SJCRH30 (cell line): ENCODE data around the gene NXNL1. TPM values are rescaled to one million over a fixed set of nuclear protein-coding genes. Genes with fewer than 3 reads are reported as not detected.
A peak's percentile ranks its signal among the peaks of the same experiment; 100 is the strongest.

Experiments used
- DNase-seq, 2 experiments: peaks; one replicate each; pipeline ENCODE4 v3.0.0-alpha.2; 2015 to 2020
- H3K27ac ChIP-seq: fragments of 250-450 bp; sonication (Bioruptor Pico); 2 replicates; pipeline ENCODE4 v1.5.1; 2020; ENCODE audit warnings: mild to moderate bottlenecking, moderate library complexity
- H3K27me3 ChIP-seq: fragments of 250-450 bp; sonication (Bioruptor Pico); 2 replicates; pipeline ENCODE4 v1.5.1; 2020; ENCODE audit warnings: mild to moderate bottlenecking, moderate library complexity
- H3K36me3 ChIP-seq: fragments of 250-450 bp; sonication (Bioruptor Pico); 2 replicates; pipeline ENCODE4 v1.5.1; 2020; ENCODE audit warnings: mild to moderate bottlenecking, moderate library complexity
- H3K4me1 ChIP-seq: fragments of 250-450 bp; sonication (Bioruptor Pico); 2 replicates; pipeline ENCODE4 v1.5.1; 2020; ENCODE audit warnings: mild to moderate bottlenecking, moderate library complexity
- H3K4me3 ChIP-seq: fragments of 250-450 bp; sonication (Bioruptor Pico); 2 replicates; pipeline ENCODE4 v1.5.1; 2020; ENCODE audit warnings: mild to moderate bottlenecking, moderate library complexity
- H3K9me3 ChIP-seq: fragments of 250-450 bp; sonication (Bioruptor Pico); replicated peaks from 2 replicates; pipeline ENCODE4 v1.5.1; 2020; ENCODE audit warnings: mild to moderate bottlenecking, moderate library complexity
- total RNA-seq: library from RNA; depleted of rRNA; stranded (reverse); fragments of >200 nt; shearing (Covaris generic); gene quantifications from 2 replicates; pipeline ENCODE4 v1.2.3, GENCODE V29; 2014

The NXNL1 gene
- total RNA-seq, 1 experiment from 2014 or later, result not detected

GRCh38 chr19:17473041-17473440 is 12.3 kb upstream of the NXNL1 start:
- DNase-seq, result peak in 1 of 2 experiments; percentile 51
- Histone ChIP-seq H3K4me1 (peaks cover 12% of the 10 kb centered on the region), H3K4me3 (no peak overlapping the region), H3K36me3 (no peaks in the 10 kb centered on the region), H3K27me3 (no peaks in the 10 kb centered on the region), H3K27ac (no peak overlapping the region), H3K9me3 (no peaks in the 10 kb centered on the region)

- H3K4me3 ChIP-seq, result peak overlapping the region; percentile 99
- no peak for DNase-seq
- peaks cover 5% of the 10 kb centered on the region; the same call in 1 of the 2 replicates for H3K27me3 ChIP-seq
- H3K27ac ChIP-seq, result no peak overlapping the region
- H3K4me1 ChIP-seq, result peaks cover 14% of the 10 kb centered on the region
- no peaks in the 10 kb centered on the region for H3K9me3 ChIP-seq
- no peaks in the 10 kb centered on the region for H3K36me3 ChIP-seq
Measured at GRCh38 chr19:17471410-17472125, 10.8 kb upstream of the NXNL1 start.

GRCh38 chr19:17470068-17470841 is 9.5 kb upstream of the NXNL1 start, which contains the start of gene SLC27A1:
TSS of gene SLC27A1 (plus strand) at chr19:17470524. CDS start at chr19:17470541, 17 bp downstream.
- Histone ChIP-seq H3K36me3 (no peaks in the 10 kb centered on the region), H3K9me3 (no peaks in the 10 kb centered on the region), H3K27ac (peak within 1 kb of the TSS; percentile 32; the same call in 1 of the 2 replicates), H3K27me3 (peaks cover 5% of the 10 kb centered on the region; the same call in 1 of the 2 replicates), H3K4me3 (peak within 1 kb of the TSS; percentile 99), H3K4me1 (peaks cover 11% of the 10 kb centered on the region)
- peak; percentile 100 for DNase-seq

GRCh38 chr19:17469481-17470067 is 8.8 kb upstream of the NXNL1 start:
- H3K27ac ChIP-seq, result peak overlapping the region; percentile 32; the same call in 1 of the 2 replicates
- peak overlapping the region; percentile 99 for H3K4me3 ChIP-seq
- peaks cover 5% of the 10 kb centered on the region; the same call in 1 of the 2 replicates for H3K27me3 ChIP-seq
- H3K9me3 ChIP-seq, result no peaks in the 10 kb centered on the region
- H3K36me3 ChIP-seq, result no peaks in the 10 kb centered on the region
- DNase-seq, result peak; percentile 99
- H3K4me1 ChIP-seq, result peaks cover 8% of the 10 kb centered on the region

- no peaks in the 10 kb centered on the region for H3K36me3 ChIP-seq
- DNase-seq, result no peak
- H3K27me3 ChIP-seq, result peaks cover 5% of the 10 kb centered on the region; the same call in 1 of the 2 replicates
- no peaks in the 10 kb centered on the region for H3K9me3 ChIP-seq
- H3K27ac ChIP-seq, result peak overlapping the region; percentile 32; the same call in 1 of the 2 replicates
- peaks cover 8% of the 10 kb centered on the region for H3K4me1 ChIP-seq
- H3K4me3 ChIP-seq, result peak overlapping the region; percentile 99
Measured at GRCh38 chr19:17469092-17469480, 8.4 kb upstream of the NXNL1 start.

- Histone ChIP-seq H3K36me3 (no peaks in the 10 kb centered on the region), H3K27me3 (peaks cover 5% of the 10 kb centered on the region; the same call in 1 of the 2 replicates), H3K9me3 (no peaks in the 10 kb centered on the region), H3K4me3 (peak overlapping the region; percentile 99), H3K4me1 (peaks cover 8% of the 10 kb centered on the region), H3K27ac (no peak overlapping the region)
- DNase-seq, result no peak
Measured at GRCh38 chr19:17468302-17469091, 7.8 kb upstream of the NXNL1 start.

- Histone ChIP-seq H3K4me1 (peaks cover 8% of the 10 kb centered on the region), H3K36me3 (no peaks in the 10 kb centered on the region), H3K4me3 (no peak overlapping the region), H3K27me3 (peaks cover 6% of the 10 kb centered on the region; the same call in 1 of the 2 replicates), H3K9me3 (no peaks in the 10 kb centered on the region), H3K27ac (no peak overlapping the region)
- no peak for DNase-seq
Measured at GRCh38 chr19:17467471-17468301, 7.0 kb upstream of the NXNL1 start.

- Histone ChIP-seq H3K27me3 (peaks cover 8% of the 10 kb centered on the region; the same call in 1 of the 2 replicates), H3K36me3 (no peaks in the 10 kb centered on the region), H3K4me1 (peaks cover 8% of the 10 kb centered on the region), H3K9me3 (no peaks in the 10 kb centered on the region), H3K4me3 (no peak overlapping the region), H3K27ac (no peak overlapping the region)
- no peak for DNase-seq
Measured at GRCh38 chr19:17466487-17466850, 5.7 kb upstream of the NXNL1 start.

GRCh38 chr19:17458970-17459369 is 1.8 kb downstream of the NXNL1 start:
- Histone ChIP-seq H3K27me3 (peaks cover 32% of the 10 kb centered on the region), H3K36me3 (no peaks in the 10 kb centered on the region), H3K4me1 (0 out of 2 replicates have a peak, but pooled peaks cover 5% of the 10 kb centered on the region), H3K4me3 (no peak overlapping the region), H3K27ac (no peak overlapping the region), H3K9me3 (no peaks in the 10 kb centered on the region)
- DNase-seq, result no peak

GRCh38 chr19:17457616-17458015 is 3.1 kb downstream of the NXNL1 start:
- no peaks in the 10 kb centered on the region for H3K36me3 ChIP-seq
- peaks cover 30% of the 10 kb centered on the region for H3K27me3 ChIP-seq
- 0 out of 2 replicates have a peak, but pooled peaks cover 5% of the 10 kb centered on the region for H3K4me1 ChIP-seq
- H3K27ac ChIP-seq, result no peak overlapping the region
- no peak overlapping the region for H3K4me3 ChIP-seq
- DNase-seq, result peak in 1 of 2 experiments; percentile 37
- no peaks in the 10 kb centered on the region for H3K9me3 ChIP-seq

- no peaks in the 10 kb centered on the region for H3K9me3 ChIP-seq
- no peak for DNase-seq
- no peaks in the 10 kb centered on the region for H3K36me3 ChIP-seq
- peaks cover 29% of the 10 kb centered on the region for H3K27me3 ChIP-seq
- H3K27ac ChIP-seq, result no peak overlapping the region
- no peak overlapping the region for H3K4me3 ChIP-seq
- H3K4me1 ChIP-seq, result 0 out of 2 replicates have a peak, but pooled peaks cover 5% of the 10 kb centered on the region
Measured at GRCh38 chr19:17456127-17456526, 4.6 kb downstream of the NXNL1 start.

GRCh38 chr19:17455308-17456123 is 5.2 kb downstream of the NXNL1 start:
- Histone ChIP-seq H3K27ac (no peak overlapping the region), H3K4me1 (0 out of 2 replicates have a peak, but pooled peaks cover 5% of the 10 kb centered on the region), H3K9me3 (no peaks in the 10 kb centered on the region), H3K4me3 (no peak overlapping the region), H3K36me3 (no peaks in the 10 kb centered on the region), H3K27me3 (peaks cover 26% of the 10 kb centered on the region)
- no peak for DNase-seq
